ENCODE data around the gene TUBA3D.
"Not testable (repeated sequence)": the region's sequence is repeated elsewhere in the genome, so short reads cannot be mapped to it uniquely, and the experiment has no call there.

- TF ChIP-seq CTCF (IDR thresholded peaks at IDR 0.05; ENCODE audit: borderline replicate concordance, extremely low read depth, low read length, poor library complexity, severe bottlenecking); EZH2 (IDR thresholded peaks at IDR 0.05; ENCODE audit: borderline replicate concordance, low read depth, low read length, severe bottlenecking): not testable (repeated sequence)
Observed at GRCh38 chr2:131470944-131471343, 5.0 kb upstream of the TUBA3D start.
